Coronary artery (tissue), 2 donors: Measurements from ENCODE around the gene SUCLG2.

Source experiments
- DNase-seq: peaks from one replicate; pipeline ENCODE4 v3.0.0-alpha.2; 2017; ENCODE audit warnings: low spot score
- H3K27ac ChIP-seq, 2 donors: fragments of 200-600 bp; sonication (generic); one replicate each; pipeline ENCODE4 v1.5.1; 2016 to 2019
- H3K4me3 ChIP-seq: fragments of 200-600 bp; sonication (generic); 2 replicates; pipeline ENCODE4 v1.5.1; 2016; ENCODE audit warnings: mild to moderate bottlenecking, moderate library complexity
- TF ChIP-seq, protein P1 (sequence below): fragments of 200-600 bp; sonication (generic); IDR thresholded peaks from one replicate; pipeline ENCODE4 v1.5.1; 2019; ENCODE audit warnings: antibody characterized with exemption

The SUCLG2 gene

DNA sequence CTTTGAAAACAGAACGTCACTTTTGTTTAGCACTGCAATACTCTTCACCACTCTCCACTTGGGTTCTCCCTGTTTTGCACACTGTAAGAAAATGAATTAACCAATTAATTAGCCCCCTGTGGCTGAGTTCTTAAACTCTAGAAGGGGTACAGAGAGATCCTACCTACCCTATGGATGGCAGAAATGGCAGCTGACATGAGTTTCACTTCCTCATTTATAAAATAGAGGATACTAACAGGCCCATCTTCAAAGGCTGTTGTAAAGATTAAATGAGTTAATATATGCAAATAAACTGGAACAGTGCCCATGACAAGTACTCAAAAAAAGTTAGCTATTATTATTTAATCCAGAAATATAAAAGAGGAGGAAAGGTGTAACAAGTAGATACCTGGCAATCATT is 36.9 kb downstream of the SUCLG2 start:
- Histone ChIP-seq H3K27ac (no peak overlapping the region), H3K4me3 (no peak overlapping the region)
- TF ChIP-seq, protein P1, sequence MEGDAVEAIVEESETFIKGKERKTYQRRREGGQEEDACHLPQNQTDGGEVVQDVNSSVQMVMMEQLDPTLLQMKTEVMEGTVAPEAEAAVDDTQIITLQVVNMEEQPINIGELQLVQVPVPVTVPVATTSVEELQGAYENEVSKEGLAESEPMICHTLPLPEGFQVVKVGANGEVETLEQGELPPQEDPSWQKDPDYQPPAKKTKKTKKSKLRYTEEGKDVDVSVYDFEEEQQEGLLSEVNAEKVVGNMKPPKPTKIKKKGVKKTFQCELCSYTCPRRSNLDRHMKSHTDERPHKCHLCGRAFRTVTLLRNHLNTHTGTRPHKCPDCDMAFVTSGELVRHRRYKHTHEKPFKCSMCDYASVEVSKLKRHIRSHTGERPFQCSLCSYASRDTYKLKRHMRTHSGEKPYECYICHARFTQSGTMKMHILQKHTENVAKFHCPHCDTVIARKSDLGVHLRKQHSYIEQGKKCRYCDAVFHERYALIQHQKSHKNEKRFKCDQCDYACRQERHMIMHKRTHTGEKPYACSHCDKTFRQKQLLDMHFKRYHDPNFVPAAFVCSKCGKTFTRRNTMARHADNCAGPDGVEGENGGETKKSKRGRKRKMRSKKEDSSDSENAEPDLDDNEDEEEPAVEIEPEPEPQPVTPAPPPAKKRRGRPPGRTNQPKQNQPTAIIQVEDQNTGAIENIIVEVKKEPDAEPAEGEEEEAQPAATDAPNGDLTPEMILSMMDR: no peak
- DNase-seq: no peak

DNA sequence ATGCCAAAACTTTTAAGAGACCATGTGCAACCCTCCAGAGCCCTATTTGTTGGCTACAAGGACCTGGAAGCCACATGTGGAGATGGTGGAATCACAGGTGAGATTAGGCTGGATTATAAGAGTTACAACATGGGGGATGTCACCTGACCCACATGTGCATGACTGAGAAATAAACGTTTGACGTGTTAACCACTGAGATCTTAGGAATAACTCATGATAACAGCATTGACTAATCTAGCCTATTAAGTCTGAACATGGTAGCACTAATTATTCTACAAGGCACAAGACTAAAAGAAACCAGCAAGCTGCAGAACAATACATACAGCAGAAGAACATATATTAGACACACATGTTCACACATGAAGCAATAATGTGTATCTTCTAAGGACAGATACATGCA is 38.4 kb downstream of the SUCLG2 start:
- Histone ChIP-seq H3K4me3 (no peak overlapping the region), H3K27ac (no peak overlapping the region)
- DNase-seq: no peak
- TF ChIP-seq, protein P1: no peak

DNA sequence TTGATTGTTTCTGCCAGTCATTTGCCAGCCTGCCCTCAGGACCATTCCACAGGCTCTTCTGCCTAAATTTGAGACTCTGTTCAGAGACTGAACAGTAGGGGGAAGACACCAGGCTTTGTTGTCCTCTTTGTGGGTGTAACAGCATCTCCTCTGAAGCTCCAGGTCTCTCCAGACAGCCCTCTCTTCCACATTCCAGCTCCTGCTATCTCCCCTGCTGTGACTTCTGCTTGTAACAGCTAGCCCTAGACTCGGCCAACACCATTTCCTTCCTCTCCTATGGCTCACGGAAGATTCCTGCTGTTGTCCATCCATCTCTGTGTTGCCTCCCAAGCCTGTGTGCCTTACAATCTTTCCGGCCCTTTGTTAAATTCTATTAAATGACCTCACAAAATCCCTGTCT is 40.2 kb downstream of the SUCLG2 start:
- DNase-seq: no peak
- H3K4me3 ChIP-seq: no peak overlapping the region
- TF ChIP-seq, protein P1: no peak
- H3K27ac ChIP-seq: no peak overlapping the region

DNA sequence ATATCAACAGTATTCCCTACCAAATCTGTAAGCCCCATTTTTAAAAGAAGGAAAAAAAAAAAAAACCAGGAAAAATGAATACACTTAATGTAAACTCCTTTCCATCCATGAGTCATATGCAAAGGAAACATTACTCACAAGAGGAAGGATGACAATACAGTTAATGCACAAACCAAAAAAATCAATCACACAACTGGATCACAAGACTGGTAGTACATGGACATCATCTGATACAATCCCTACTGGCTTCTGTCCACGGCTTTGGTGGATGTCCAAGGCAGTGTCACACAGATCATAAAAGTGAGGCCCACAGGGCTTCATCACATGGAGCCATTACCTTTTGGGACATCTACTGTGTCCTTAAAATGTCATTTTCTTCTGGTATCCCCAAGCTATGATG is 44.0 kb downstream of the SUCLG2 start:
- TF ChIP-seq, protein P1: no peak
- Histone ChIP-seq H3K27ac (no peak overlapping the region), H3K4me3 (no peak overlapping the region)
- no peak for DNase-seq

DNA sequence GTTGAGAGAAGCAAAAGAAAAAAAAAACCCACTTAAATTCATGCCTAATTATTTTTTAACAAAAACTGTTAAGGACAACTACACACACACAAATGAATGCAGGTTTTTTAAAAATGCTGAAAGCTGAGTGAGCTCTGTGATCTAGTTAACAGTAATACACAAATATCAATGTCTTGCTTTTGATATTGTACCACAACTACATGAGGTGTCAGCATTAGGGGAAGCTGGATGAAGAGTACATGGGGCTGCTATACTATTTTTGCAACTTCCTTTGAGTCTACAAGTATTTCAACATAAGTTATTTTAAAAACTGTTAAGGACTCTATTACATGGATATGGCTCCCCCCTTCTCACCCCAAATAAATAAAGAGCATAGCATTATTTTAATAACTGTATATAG is 44.7 kb downstream of the SUCLG2 start:
- DNase-seq: no peak
- no peak overlapping the region for H3K27ac ChIP-seq
- no peak overlapping the region for H3K4me3 ChIP-seq
- TF ChIP-seq, protein P1: no peak

DNA sequence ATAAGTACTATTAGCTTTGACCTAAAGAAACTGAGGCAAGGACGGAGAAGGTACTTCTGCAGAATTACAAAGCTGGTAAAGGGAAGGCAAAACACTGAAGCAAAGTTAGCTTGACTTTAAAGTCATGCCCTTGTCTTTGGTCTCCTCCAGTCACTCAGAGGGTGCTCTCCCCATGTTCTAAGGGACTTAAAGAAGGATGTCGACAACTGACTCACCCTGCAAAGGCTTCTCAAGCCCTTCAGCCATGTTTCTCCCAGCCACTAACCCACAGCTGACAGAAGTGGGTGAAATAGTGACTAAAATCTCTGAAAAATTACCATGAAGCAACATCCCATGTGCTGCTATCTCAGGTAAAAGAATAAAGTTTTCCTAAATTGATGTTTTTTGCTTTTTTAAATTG is 46.4 kb downstream of the SUCLG2 start:
- Histone ChIP-seq H3K27ac (no peak overlapping the region), H3K4me3 (no peak overlapping the region)
- TF ChIP-seq, protein P1: no peak
- no peak for DNase-seq

DNA sequence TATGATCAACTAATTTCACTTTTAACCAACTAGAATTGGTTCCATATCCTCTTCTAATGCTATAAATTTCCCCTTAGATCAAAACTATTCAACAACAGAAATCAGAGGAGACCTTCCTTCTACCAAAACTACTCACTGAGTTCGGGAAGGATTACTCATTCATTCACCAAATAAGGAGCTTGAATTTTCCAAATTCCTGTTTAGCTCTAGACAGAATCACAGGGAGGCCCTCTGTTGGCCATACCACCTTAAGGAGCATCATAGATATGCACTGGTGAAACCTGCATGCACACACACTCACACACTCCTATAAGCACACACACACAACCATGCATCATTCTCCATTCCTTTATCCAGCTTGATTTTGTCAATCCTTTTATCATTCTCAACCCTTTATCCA is 49.0 kb downstream of the SUCLG2 start:
- TF ChIP-seq, protein P1: no peak
- no peak for DNase-seq
- no peak overlapping the region for H3K27ac ChIP-seq
- H3K4me3 ChIP-seq: no peak overlapping the region
